Calu3 (cell line): ENCODE results near the gene CCND3. TPM values are rescaled to one million over a fixed set of nuclear protein-coding genes. Genes with fewer than 3 reads are reported as not detected.

Experiments used
- BruUV-seq: library from RNA; stranded (reverse); fragments of 400-500 nt; replicated peaks from 2 replicates; lab custom pipeline; 2021; lab: Mats Ljungman, UMichigan
- CTCF ChIA-PET: fragments of 300-600 bp; sonication (Branson Sonifier 250); formaldehyde crosslinking; loops from one replicate; lab custom pipeline; 2022; ENCODE audit warnings: antibody characterized with exemption; lab: Charles Lee
- DNase-seq: peaks from one replicate; pipeline ENCODE4 v3.0.0; 2022
- H3K27ac Mint-ChIP-seq: one replicate; pipeline ENCODE4 v1.8.0; 2022; ENCODE audit warnings: mixed read lengths; ENCODE audit not compliant: unreplicated experiment
- H3K27me3 Mint-ChIP-seq: one replicate; pipeline ENCODE4 v1.8.0; 2022; ENCODE audit warnings: mixed read lengths; ENCODE audit not compliant: unreplicated experiment
- H3K36me3 Mint-ChIP-seq: one replicate; pipeline ENCODE4 v1.8.0; 2022; ENCODE audit warnings: mild to moderate bottlenecking, moderate library complexity, mixed read lengths; ENCODE audit not compliant: insufficient read depth, unreplicated experiment
- H3K4me1 Mint-ChIP-seq: one replicate; pipeline ENCODE4 v1.8.0; 2022; ENCODE audit warnings: mild to moderate bottlenecking, low read depth, mixed read lengths; ENCODE audit not compliant: unreplicated experiment
- H3K4me3 Mint-ChIP-seq: one replicate; pipeline ENCODE4 v1.8.0; 2022; ENCODE audit warnings: mild to moderate bottlenecking, low read depth, moderate library complexity, mixed read lengths; ENCODE audit not compliant: unreplicated experiment
- H3K9me3 Mint-ChIP-seq: one replicate; pipeline ENCODE4 v1.8.0; 2022; ENCODE audit warnings: low read depth, mixed read lengths; ENCODE audit not compliant: unreplicated experiment
- intact Hi-C: fragments of 100-400 bp; cut with micrococcal nuclease; formaldehyde crosslinking; loops from one replicate; pipeline ENCODE4 v1.10.0; 2022; ENCODE audit not compliant: unreplicated experiment
- total RNA-seq: library from RNA; stranded (reverse); gene quantifications from 2 replicates; pipeline ENCODE4 v1.2.3, GENCODE V29; 2022
- TF ChIP-seq, protein P1 (sequence below): fragments of 200-600 bp; IDR thresholded peaks from one replicate; pipeline ENCODE4 v1.8.0; 2022; ENCODE audit warnings: antibody characterized with exemption; ENCODE audit not compliant: unreplicated experiment

The CCND3 gene
- total RNA-seq, 1 experiment from 2014 or later: 77.4 TPM

DNA sequence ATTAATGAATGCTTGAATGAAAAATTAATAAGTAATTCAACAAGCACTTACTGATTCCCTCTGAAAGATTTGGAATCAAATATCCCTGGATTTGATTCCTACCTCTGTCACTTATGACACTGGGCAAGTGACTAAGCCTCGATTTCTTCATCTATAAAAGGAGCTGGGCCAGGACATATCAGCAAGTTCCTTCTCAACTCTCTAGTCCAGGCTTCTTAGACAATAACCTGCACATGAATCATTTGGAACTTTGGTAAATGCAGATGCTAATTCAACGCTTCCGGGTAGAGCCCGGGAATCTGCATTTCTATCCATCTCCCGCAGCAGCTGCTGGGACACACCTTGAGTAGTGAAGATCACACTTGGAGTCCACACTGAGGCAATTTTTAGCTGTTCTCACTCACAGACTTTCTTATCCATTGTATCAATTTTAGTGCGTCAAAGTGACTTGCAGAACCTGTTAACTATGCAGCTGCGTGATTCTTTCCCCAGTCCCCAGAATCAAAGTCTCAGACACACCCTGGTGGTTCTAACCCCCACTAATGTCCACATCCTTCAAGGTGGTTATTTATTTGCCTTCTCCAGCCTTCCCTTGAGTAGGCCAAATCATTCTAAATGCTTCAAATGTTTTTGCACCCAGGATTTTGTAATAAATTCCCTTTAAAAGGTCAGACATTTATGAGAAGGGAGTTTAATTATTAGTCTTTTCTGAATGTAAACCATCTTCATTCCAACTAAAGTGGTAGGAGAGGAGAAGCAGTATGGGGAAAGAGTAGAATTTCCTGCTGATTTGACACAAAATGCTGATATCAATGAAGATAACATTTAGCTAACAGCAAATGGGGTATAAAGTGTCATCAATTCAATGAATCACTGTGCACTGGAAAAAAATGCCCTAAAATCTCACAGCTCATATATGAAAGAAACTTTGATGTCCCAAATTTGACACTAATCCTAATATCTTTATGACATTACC lies 26.0 kb upstream of the CCND3 start:
- no TSS peak for BruUV-seq
- H3K27ac Mint-ChIP-seq: peak overlapping the region; percentile 87
- intact Hi-C loops: loop anchor here (2.0 kb wide), 1 partner anchor 25 kb away; no protein-coding TSS in a partner anchor

GRCh38 chr6:41966961-41967311 lies 25.3 kb upstream of the CCND3 start:
- Mint-ChIP-seq H3K27me3 (no peaks in the 10 kb centered on the region), H3K4me3 (peak overlapping the region; percentile 44), H3K27ac (peak overlapping the region; percentile 87), H3K4me1 (peaks cover 30% of the 10 kb centered on the region), H3K36me3 (peaks cover 6% of the 10 kb centered on the region), H3K9me3 (no peaks in the 10 kb centered on the region)
- TF ChIP-seq, protein P1, sequence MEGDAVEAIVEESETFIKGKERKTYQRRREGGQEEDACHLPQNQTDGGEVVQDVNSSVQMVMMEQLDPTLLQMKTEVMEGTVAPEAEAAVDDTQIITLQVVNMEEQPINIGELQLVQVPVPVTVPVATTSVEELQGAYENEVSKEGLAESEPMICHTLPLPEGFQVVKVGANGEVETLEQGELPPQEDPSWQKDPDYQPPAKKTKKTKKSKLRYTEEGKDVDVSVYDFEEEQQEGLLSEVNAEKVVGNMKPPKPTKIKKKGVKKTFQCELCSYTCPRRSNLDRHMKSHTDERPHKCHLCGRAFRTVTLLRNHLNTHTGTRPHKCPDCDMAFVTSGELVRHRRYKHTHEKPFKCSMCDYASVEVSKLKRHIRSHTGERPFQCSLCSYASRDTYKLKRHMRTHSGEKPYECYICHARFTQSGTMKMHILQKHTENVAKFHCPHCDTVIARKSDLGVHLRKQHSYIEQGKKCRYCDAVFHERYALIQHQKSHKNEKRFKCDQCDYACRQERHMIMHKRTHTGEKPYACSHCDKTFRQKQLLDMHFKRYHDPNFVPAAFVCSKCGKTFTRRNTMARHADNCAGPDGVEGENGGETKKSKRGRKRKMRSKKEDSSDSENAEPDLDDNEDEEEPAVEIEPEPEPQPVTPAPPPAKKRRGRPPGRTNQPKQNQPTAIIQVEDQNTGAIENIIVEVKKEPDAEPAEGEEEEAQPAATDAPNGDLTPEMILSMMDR: no peak
- intact Hi-C loops: loop anchor here (2.0 kb wide), 1 partner anchor 24 kb away; no protein-coding TSS in a partner anchor
- BruUV-seq: TSS peak; percentile 85
- CTCF ChIA-PET: interaction anchor here (0.5 to 1.4 kb wide), 7 partner anchors 10 to 199 kb away, joined by 3 to 5 read pairs (median 3); partner anchors contain the start of genes CCND3 and MED20
- DNase-seq: peak; percentile 50

More for the DNA sequence above, 26.0 kb upstream of the CCND3 start:
- Mint-ChIP-seq H3K27me3 (no peaks in the 10 kb centered on the region), H3K36me3 (peaks cover 6% of the 10 kb centered on the region), H3K9me3 (no peaks in the 10 kb centered on the region), H3K4me3 (peak overlapping the region; percentile 44), H3K4me1 (peaks cover 27% of the 10 kb centered on the region)
- DNase-seq: peak; percentile 52
- CTCF ChIA-PET: interaction anchor here (0.5 to 1.4 kb wide), 6 partner anchors 9 to 90 kb away, joined by 3 to 5 read pairs (median 3); partner anchors contain the start of genes CCND3 and MED20
- TF ChIP-seq, protein P1: no peak

DNA sequence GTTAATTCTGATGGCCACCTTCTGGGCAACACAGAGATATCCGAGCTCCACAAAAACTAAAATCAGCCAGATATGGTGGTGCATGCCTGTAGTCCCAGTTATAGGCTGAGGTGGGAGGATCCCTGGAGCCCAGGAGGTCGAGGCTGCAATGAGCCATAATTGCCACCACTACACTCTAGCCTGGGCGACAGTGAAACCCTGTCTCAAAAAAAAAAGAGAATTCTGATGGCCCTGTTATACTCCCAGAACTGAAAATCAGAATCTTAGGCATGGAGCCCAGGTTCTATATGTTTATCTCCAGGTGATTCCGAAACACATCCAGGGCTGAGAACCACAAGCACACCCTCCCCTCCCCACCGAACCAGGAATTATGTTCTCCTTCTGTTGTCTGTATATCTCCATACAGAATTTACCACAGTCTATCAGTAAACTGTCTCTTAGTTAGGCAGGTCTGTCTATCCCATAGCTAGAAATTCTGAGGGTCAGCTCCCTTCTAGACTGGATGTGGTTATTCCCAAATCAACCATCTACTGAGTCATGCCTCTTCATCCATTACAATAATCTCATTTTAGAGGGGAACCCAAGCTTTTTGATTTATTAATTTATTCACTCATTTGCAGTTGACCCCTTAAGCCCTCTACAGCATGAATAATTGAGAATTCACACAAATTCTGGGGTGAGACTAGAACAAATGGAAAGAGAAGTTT lies 24.8 kb upstream of the CCND3 start:
- peaks cover 35% of the 10 kb centered on the region for H3K4me1 Mint-ChIP-seq
- intact Hi-C loops: loop anchor here (2.0 kb wide), 1 partner anchor 24 kb away; no protein-coding TSS in a partner anchor

More for the DNA sequence above, 24.8 kb upstream of the CCND3 start:
- DNase-seq: no peak
- Mint-ChIP-seq H3K4me3 (no peak overlapping the region), H3K27me3 (no peaks in the 10 kb centered on the region), H3K9me3 (no peaks in the 10 kb centered on the region), H3K36me3 (peaks cover 6% of the 10 kb centered on the region), H3K27ac (no peak overlapping the region)
- TF ChIP-seq, protein P1: no peak
- no TSS peak for BruUV-seq
- CTCF ChIA-PET: interaction anchor here (0.6 to 1.0 kb wide), 3 partner anchors 27 to 199 kb away, joined by 3 read pairs; no protein-coding TSS in a partner anchor
